Vagina (tissue), 2 donors: ENCODE measurements around the gene CLPTM1. TPM values are rescaled to one million over a fixed set of nuclear protein-coding genes. Genes with fewer than 3 reads are reported as not detected.

ENCODE experiments used
- DNase-seq, 2 donors: peaks; one replicate each; pipeline ENCODE4 v3.0.0-alpha.2; 2017; ENCODE audit errors: extremely low spot score in 2 of 2
- H3K27ac ChIP-seq: fragments of 200-600 bp; sonication (generic); one replicate; pipeline ENCODE4 v1.5.1; 2019
- H3K27me3 ChIP-seq: fragments of 200-600 bp; sonication (generic); one replicate; pipeline ENCODE4 v1.5.1; 2019
- H3K36me3 ChIP-seq, 2 donors: fragments of 200-600 bp; sonication (generic); one replicate each; pipeline ENCODE4 v1.5.1; 2017 to 2019
- H3K4me1 ChIP-seq: fragments of 200-600 bp; sonication (generic); one replicate; pipeline ENCODE4 v1.5.1; 2019
- H3K4me3 ChIP-seq, 2 donors: fragments of 200-600 bp; sonication (generic); 1 replicate in 1 of 2; 2 replicates in 1 of 2; pipeline ENCODE4 v1.5.1; 2016 to 2019
- H3K9me3 ChIP-seq: fragments of 200-600 bp; sonication (generic); one replicate; pipeline ENCODE4 v1.5.1; 2019
- CTCF ChIP-seq, 3 experiments: fragments of 450-650 bp in 2 of 3; fragments of 200-600 bp in 1 of 3; sonication (generic) in 1 of 3; IDR thresholded peaks; one replicate each; pipeline ENCODE4 v1.5.1; 2017 to 2019; ENCODE audit warnings: antibody characterized with exemption in 3 of 3, mild to moderate bottlenecking in 2 of 3, moderate library complexity in 2 of 3
- POLR2A ChIP-seq, 2 donors: fragments of 450-650 bp; IDR thresholded peaks; one replicate each; pipeline ENCODE4 v1.6.1; 2017; ENCODE audit warnings: antibody characterized with exemption in 2 of 2, mild to moderate bottlenecking in 2 of 2, moderate library complexity in 2 of 2
- POLR2AphosphoS5 ChIP-seq, 2 donors: sonication (generic); formaldehyde crosslinking; IDR thresholded peaks; one replicate each; pipeline ENCODE4 v1.9.0; 2017; ENCODE audit warnings: antibody characterized with exemption in 2 of 2, mild to moderate bottlenecking in 2 of 2, low read depth in 1 of 2; ENCODE audit not compliant: insufficient read depth in 1 of 2
- intact Hi-C: fragments of 100-400 bp; cut with DNase I; formaldehyde crosslinking; loops from one replicate; pipeline ENCODE4 v1.15.1; 2023
- total RNA-seq: library from RNA; depleted of rRNA; stranded (reverse); fragments of >200 nt; gene quantifications from one replicate; pipeline ENCODE4 v1.2.3, GENCODE V29; 2016

CLPTM1 gene
- total RNA-seq, 1 donor from 2014 or later = 130 TPM

DNA sequence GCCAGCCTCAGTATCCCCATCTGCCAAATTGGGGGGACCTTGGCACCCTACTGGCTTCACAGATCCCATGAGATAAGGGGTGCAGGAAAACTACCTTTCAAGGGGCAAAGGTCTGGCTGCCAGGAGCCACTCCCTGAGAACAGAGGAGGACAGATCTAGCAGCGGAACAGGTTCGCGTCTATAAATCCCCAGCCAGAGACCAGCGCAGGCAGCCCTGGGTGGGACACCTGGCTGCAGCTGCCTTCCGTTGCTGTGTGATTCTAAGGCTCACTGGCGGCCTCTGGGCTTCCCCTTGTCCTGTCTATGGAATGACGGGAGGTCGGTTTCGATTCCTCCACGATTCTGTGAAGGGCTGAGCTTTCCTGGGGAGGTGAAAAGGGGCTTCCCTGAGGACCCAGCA, 53.4 kb downstream of the CLPTM1 start:
- Histone ChIP-seq H3K9me3 (no peaks in the 10 kb centered on the region), H3K27me3 (no peaks in the 10 kb centered on the region), H3K36me3 (peaks cover 0 to under 1% of the 10 kb centered on the region in 2 donors), H3K27ac (no peak overlapping the region), H3K4me3 (no peak overlapping the region), H3K4me1 (no peaks in the 10 kb centered on the region)
- intact Hi-C loops = no loop called here
- no peak for DNase-seq
- TF ChIP-seq CTCF (IDR thresholded peaks at IDR 0.05) (no peak), POLR2AphosphoS5 (IDR thresholded peaks at IDR 0.05; ENCODE audit: insufficient read depth in 1 of 2, low read depth in 1 of 2) (no peak), POLR2A (IDR thresholded peaks at IDR 0.05) (no peak)

DNA sequence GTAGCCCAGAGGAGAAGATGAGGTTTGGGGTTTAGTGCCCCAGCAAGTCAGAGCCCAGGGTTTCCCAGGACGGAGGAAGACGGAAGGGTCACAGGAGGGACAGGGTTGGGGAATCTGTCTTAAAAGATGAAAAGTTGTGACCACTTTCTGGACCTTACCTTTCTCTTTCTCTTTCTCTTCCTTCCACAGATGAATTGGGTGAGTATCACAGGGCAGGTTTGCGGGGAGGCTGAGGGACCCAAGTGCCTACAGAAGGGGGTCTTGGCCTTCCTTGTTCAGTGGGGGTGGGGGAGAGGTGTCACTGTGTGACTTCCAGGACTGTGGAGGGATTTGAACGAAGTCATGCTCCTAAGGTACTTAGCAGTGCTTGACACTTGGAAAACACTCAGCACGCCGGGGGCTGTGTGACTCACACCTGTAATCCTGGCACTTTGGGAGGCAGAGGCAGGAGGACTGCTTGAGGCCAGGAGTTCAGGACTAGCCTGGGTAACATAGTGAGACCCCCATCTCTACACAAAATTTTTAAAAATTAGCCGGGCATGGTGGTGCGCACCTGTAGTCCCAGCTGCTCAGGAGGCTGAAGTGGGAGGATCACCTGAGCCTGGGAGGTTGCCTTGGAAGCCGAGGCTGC, 54.6 kb downstream of the CLPTM1 start:
- Histone ChIP-seq H3K4me3 (no peak overlapping the region), H3K36me3 (peaks cover 0 to 9% of the 10 kb centered on the region in 2 donors), H3K9me3 (no peaks in the 10 kb centered on the region), H3K27me3 (no peaks in the 10 kb centered on the region), H3K27ac (no peak overlapping the region), H3K4me1 (no peaks in the 10 kb centered on the region)
- TF ChIP-seq POLR2A (IDR thresholded peaks at IDR 0.05) = no peak
- TF ChIP-seq CTCF (IDR thresholded peaks at IDR 0.05) = no peak
- TF ChIP-seq POLR2AphosphoS5 (IDR thresholded peaks at IDR 0.05; ENCODE audit: insufficient read depth in 1 of 2, low read depth in 1 of 2) = no peak
- intact Hi-C loops = no loop called here
- no peak for DNase-seq

DNA sequence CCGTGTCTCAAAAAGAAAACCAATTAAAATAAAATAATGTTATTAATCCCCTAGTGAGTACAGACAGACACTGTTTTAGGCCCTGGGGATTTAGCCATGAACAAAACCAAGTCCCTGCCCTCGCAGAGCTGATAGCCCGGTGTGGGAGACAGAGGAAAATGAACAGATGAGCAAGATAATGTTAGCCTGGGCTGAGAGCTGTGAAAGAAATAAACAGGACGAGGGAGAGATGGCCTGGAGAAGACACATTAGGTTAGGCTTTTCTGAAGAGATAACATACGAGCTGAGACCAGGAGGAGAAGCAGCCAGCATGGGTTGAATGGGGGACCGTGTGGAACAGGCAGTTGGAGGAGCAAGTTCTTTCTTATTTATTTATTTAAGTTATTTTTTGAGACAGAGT, 55.1 kb downstream of the CLPTM1 start:
- DNase-seq = no peak
- Histone ChIP-seq H3K9me3 (no peaks in the 10 kb centered on the region), H3K36me3 (peaks cover 0 to 9% of the 10 kb centered on the region in 2 donors), H3K4me3 (no peak overlapping the region), H3K4me1 (no peaks in the 10 kb centered on the region), H3K27me3 (no peaks in the 10 kb centered on the region), H3K27ac (no peak overlapping the region)
- TF ChIP-seq POLR2A (IDR thresholded peaks at IDR 0.05) (no peak), CTCF (IDR thresholded peaks at IDR 0.05) (no peak), POLR2AphosphoS5 (IDR thresholded peaks at IDR 0.05; ENCODE audit: insufficient read depth in 1 of 2, low read depth in 1 of 2) (no peak)
- intact Hi-C loops = no loop called here

- peaks cover 0 to 9% of the 10 kb centered on the region in 2 donors for H3K36me3 ChIP-seq
- intact Hi-C loops = no loop called here
- TF ChIP-seq POLR2AphosphoS5 (IDR thresholded peaks at IDR 0.05; ENCODE audit: insufficient read depth in 1 of 2, low read depth in 1 of 2) (no peak), POLR2A (IDR thresholded peaks at IDR 0.05) (no peak), CTCF (IDR thresholded peaks at IDR 0.05) (no peak)
- H3K4me3 ChIP-seq = no peak overlapping the region
- H3K4me1 ChIP-seq = no peaks in the 10 kb centered on the region
- H3K9me3 ChIP-seq = no peaks in the 10 kb centered on the region
- no peaks in the 10 kb centered on the region for H3K27me3 ChIP-seq
- no peak overlapping the region for H3K27ac ChIP-seq
- no peak for DNase-seq
Measured at GRCh38 chr19:45011959-45012358, 56.8 kb downstream of the CLPTM1 start.
